Superior temporal gyrus (tissue), 1 donor: ENCODE results near the gene ITPKC.

ENCODE experiments used
- DNase-seq: peaks from one replicate; pipeline ENCODE4 v3.0.0-alpha.2; 2016; ENCODE audit errors: extremely low spot score

Gene ITPKC

DNA sequence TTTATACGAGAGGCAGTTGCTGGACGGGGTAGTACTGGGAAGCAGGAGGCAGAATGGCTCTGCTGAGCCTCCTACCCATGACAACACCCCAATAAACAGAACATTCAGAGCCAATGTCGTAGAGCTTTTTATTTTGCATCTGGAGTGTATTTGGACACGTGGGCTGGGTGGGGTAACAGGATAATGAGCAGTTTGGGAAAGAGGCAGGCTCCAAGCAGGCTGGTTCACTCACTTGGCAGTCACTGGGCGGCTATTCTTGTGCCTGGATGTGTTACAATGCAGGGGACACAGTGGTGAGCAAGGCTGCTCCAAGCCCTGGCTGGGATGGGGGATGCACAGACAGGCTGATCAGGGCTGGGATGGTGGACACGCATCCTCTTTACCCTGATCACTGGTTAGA lies 23.8 kb downstream of the ITPKC start:
- peak; percentile 70 for DNase-seq

DNA sequence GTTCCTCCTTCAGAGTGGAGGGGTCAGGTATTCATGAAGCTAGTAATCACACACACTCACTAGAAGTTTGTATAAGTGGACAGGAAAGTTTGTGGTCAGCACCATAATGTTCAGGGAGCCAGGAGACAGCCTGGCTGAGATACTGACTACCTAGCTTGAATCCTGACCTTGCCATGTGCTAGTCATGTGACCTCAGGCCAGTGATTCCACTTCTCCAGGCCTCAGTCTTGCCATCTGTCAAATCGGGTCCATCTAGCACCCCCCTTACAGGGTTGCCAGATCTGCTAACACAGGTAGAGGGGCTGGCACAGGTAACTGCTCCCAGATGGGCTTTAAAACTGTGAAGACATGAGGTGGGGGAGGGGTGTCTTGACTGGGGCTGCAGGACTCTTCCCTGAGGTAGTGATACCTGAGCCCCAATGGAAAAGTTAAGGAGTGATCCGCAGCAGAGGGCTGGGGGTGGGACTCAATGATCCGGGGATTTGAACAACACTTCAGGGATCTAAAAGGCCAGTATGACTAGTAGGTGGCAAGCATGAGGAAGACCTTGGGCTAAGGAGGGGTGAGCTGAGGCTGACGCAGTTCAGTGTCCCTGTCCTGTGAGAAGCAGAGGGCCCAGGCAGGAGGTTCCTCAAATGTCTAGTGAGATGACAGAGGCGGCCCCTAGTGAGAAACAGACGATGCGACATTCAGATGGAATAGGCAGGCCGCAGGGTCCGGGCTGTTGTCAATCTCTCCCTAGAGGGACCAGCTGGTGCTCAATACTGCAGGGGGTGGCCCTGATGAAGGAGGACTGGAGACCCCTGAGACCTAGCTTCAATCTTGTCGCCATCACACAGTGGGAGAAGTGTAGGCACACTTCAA lies 24.8 kb downstream of the ITPKC start:
- DNase-seq, result no peak

DNA sequence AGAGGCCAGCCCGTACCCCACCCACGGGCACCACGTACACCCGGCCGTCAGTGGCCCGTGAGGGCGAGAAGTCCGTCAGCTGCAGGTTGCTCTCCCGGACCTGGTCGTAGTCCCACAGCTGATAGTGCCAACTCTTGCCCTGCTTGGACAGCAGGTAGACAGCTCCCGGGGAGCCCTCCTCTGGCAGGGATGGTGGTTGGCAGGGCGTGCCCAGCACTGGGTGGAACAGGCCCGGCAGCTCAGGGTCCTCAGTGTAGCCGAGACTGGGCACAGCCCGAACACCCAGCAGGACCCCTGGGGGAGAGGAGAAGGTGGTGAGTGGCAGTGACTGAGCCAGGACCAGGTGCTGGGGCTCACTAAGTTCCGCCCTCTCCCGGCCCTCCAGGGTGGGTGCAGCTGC lies 25.6 kb downstream of the ITPKC start:
- DNase-seq, result no peak

DNA sequence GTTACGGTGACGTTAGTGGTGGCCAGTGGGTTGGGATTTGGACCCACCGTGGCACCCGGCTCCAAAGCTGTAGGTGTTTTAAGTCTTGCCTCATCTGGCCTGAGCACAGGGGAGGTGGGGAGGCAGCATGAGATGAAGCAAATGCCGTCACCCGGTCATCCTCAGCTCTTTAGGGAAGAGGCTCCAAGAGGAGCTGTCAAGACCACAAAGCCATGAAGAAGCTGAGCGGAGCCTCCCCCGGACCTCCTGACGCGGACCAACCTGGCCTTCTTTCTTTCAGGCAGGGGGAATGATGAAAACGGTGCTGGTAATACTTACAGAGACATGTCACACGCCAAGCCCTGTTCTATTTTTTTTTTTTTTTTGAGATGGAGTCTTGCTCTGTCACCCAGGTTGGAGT lies 26.0 kb downstream of the ITPKC start:
- DNase-seq, result no peak

DNA sequence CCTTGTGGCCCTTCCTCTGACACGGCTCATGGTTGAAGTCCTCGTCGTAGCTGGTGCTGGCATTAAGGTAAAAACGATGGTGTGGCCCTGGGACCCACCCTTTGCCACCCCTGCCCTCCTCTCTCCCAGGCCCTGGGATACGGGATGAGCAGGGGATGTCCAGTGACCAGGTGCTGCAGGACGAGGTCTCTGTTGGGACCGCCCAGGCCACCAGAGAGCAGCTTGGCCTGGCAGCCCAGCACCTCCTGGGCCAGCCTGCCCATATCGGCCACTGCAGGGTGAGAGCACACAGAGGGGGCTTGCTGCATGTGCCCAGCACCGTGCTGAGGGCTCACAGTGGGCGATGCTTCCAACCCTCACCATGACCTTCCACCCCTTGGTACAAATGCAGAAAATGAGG lies 27.0 kb downstream of the ITPKC start:
- DNase-seq, result no peak

DNA sequence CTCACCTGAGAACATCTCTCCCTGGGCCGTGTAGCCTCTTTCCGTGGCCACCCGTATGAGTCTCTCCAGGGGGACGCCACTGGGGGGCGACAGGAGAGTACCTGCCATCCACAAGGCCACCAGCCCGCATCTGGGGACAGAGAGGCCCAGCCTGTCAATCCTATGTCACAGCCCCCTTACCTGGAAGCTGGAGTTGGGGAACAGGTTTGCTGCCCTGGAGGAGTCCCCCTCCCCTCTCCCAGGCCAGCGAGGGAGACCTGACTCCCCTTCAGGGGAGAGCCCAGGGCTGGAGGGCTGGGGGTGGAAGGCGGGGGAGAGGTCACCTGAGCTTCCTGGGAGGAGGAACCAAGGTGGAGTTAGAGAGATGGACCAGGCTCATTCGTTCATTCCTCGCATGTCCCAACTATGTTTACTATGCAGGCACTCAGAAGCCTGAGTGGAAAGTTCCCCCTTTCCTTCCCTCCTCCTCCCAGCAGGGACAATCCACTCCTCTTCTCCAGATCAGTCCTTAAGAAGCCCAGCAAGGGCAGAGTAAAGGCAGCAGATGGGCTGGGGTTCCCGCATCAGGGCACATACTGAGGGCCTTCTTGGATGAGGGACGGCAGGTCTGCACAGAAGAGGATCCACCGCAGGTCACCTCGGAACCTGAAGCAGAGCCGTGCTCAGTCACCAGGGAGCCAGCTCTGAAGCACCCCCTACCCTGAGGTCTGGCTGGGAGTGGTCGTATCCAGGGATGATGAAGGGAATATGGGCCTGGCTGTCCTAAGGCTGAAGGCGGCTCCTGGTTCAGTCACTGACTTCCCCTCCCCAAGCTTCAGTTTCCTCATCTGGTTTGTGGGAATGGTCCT lies 27.9 kb downstream of the ITPKC start:
- no peak for DNase-seq

DNA sequence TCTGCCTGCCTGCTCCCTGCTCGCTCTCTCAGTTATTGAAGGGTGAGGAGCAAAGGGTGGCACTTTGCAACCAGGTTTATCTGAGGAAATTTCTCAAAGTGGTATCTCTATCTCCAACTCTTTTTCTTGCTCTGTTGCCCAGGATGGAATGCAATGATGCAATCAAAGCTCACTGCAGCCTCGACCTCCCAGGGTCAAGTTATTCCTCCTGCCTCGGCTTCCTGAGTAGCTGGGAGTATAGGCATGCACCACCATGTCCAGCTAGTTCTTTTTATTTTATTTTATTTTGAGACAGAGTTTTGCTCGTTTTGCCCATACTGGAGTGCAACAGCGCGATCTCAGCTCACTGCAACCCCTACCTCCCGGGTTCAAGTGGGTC lies 28.5 kb downstream of the ITPKC start:
- no peak for DNase-seq

DNA sequence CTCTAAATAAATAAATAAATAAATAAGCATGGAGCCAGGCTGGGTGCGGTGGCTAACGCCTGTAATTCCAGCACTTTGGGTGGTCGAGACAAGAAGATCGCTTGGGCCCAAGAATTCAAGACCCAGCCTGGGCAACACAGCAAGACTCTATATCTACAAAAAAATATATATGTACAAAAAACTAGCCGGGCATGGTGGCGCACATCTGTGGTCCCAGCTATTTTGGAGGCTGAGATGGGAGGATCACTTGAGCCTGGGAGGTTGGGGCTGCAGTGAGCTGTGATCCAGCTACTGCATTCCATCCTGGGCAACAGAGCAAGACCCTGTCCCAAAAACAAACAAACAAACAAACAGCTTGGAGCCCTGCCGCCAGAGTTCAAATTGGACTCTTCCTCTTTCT lies 30.6 kb downstream of the ITPKC start:
- no peak for DNase-seq

DNA sequence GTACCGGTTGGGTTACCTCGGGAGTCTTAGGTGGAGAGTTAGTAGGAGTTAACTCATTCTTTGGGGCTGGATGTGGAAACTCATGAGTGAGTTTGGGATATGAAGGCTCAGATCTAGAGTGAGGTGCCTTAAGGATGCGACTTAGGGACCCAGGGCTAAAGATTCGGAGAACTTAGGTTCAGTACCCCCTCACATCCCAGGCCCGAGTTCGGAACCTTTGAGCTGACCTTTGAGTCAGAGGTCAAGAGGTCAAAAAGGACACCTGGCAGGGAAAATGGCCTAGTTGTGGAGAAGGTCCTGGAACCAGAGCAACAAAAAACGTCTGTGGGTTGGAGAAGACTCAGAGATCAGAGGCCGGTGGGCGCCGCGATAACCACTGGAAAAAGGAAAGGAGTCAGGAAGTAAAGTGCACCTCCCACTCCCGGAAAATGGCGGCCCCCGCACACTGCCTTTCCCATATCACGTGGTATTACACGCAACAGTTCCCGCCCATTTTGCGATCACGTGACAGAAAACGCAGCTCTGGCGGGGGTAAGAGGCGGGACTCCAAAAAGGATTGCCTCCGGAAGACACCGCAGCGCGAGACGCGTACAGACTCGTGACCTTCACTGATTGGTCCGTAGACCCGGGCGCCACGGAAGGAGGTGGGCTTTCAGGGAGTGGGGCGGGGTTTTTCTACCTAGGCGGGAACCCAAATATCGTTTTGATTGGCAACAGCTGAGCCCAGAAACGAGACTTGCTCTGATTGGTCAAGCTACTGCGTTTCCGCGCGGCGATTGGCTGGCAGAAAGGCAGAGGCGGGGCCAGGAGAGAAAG lies 33.4 kb downstream of the ITPKC start, which contains the start of gene ACTMAP:
Gene ACTMAP (minus strand): TSS at position 420 of the 816 bp plus-strand sequence. CDS start 674 bp downstream, outside the sequence.
- peak; percentile 100 for DNase-seq

DNA sequence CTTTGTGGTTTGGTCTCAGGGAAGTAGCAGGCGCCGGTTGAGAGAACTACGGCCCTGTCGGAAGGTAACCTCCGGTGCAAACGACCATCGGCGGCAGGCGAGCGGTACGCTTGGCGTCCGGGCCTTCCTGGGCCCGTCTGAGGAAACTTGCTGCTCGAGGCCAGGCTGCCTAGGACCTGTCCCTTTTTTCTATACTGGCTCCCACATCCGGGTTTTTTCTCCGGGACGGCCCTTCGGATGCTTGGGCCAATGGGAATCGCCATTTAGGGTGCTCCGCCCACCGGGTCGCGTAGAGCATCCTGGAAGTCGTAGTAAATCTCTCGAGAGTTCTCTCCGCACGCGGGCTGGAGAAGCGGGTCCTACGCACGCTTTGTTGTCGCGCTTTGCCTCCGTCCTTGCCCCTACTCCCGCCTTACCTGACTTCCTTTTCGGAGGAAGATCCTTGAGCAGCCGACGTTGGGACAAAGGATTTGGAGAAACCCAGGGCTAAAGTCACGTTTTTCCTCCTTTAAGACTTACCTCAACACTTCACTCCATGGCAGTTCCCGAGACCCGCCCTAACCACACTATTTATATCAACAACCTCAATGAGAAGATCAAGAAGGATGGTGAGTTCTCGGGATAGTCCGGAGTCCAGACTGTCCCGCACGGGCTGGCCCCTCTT lies 34.1 kb downstream of the ITPKC start, which contains the start of gene SNRPA:
Gene SNRPA (plus strand): TSS at position 330 of the 664 bp plus-strand sequence. CDS start 206 bp downstream, at position 536.
- DNase-seq, result peak; percentile 99

DNA sequence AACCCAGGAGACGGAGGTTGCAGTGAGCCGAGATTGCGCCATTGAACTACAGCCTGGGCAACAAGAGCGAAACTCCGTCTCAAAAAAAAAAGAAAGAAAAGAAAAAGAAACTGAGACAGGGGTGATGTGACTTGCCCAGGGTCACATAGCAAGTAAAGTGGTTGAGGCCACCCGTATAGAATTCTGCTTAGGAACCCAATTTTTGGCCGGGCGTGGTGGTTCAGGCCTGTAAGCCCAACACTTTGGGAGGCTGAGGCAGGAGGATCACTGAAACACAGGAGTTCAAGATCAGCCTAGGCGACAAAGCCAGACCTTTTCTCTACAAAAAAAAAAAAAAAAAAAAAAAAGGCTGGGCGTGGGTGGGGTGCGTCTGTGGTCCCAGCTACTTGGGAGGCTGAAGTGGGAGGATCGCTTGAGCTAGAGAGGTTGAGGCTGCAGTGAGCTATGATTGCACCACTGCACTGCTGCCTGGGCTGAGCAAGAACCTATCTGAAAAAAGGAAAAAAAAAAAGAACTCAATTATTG lies 35.4 kb downstream of the ITPKC start:
- no peak for DNase-seq

DNA sequence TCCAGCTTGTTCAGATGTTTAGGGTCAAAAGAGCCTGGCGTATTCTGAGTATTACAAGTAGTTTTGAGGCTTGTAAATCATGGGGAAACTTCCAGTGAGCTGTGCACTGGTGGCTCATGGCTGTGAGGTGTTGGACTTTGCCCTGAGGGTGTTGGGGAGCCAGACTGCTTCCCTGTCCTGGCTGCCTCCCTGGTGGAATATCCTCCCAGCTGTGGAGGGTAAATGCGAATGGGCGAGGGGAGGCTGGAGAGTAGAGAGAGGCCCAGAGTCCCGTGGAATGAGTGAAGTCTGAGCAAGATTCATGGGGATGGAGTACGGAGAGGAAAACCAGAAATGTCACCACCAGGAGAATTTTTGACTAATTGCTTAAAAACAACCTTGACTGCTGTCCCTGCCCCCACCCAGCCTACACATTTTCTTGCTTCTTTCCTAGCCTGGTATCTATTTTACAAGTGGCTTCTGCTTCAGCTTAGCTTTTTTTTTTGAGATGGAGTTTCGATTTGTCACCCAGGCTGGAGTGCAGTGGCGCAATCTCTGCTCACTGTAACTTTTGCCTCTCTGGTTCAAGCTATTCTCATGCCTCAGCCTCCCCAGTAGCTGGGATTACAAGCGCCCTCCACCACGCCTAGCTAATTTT lies 37.8 kb downstream of the ITPKC start:
- no peak for DNase-seq

DNA sequence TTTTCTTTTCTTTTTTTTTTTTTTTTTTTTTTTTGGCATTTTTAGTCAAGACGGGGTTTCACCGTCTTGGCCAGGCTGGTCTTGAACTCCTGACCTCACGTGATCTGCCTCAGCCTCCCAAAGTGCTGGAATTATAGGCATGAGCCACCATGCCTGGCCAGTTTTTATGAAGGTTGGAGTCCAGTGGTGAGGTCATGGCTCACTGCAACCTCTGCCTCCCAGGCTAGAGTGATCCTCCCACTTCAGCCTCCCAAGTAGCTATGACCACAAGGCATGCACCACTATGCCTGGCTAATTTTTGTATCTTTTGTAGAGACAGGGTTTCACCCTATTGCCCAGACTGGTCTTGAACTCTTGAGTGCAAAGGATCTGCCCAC lies 38.3 kb downstream of the ITPKC start:
- no peak for DNase-seq

DNA sequence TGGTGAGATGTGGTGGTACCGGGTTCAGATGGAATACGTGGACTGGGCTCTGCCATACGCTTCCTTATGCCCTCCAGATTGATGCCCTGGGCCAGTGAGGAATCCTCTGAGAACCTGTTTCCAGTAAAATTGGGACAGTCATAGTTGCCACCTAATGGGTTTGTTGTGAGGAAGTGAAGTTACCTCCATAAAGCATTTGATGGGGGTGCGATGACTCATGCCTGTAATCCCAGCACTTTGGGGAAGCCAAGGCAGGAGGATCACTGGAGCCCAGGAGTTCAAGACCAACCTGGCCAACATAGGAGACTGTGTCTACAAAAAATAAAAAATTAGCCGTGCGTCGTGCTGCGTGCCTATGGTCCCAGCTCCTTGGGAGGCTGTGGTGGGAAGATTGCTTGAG lies 38.9 kb downstream of the ITPKC start:
- no peak for DNase-seq

DNA sequence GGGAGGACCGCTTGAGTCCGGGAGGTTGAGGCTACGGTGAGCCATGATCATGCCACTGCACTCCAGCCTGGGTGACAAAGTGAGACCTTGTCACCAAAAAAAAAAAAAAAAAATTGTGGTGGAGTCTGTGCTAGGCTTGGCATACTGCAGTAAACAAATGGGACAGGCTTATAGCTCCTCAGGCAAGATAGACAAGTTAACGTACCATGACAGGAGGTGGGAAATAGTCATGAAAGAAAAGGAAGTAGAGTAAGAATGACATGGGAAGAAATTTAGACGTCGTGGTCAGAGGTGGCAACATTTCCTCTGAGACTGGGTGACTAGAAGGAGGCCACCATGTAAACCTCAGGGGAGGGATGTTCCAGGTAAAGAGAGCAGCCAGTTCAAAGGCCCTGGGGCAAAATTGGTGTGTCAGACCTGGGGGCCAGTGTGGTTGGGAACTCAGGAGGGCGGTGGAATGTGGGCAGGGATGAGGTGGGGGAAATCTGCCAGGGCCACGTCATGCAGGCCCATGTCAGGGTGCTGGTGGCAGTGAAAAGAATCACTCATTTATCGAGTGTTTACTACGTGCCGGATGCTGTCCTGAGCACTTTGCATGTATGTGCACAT lies 39.7 kb downstream of the ITPKC start:
- DNase-seq, result no peak

DNA sequence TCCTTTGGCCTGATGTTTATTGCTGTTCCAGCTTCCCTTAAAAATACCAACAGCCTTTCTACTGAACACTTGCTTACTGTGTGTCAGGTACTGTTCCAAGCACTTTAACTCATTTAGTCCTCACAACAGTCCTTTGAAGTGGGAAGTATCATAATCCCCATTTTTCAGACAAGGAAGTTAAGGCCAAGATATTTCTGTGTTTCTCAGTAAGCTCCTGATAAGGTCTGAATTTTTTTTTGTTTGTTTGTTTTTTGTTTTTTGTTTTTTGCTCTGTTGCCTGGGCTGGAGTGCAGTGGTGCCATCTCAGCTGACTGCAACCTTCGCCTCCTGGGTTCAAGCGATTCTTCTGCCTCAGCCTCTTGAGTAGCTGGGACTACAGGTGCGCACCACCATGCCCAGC lies 41.6 kb downstream of the ITPKC start:
- no peak for DNase-seq

DNA sequence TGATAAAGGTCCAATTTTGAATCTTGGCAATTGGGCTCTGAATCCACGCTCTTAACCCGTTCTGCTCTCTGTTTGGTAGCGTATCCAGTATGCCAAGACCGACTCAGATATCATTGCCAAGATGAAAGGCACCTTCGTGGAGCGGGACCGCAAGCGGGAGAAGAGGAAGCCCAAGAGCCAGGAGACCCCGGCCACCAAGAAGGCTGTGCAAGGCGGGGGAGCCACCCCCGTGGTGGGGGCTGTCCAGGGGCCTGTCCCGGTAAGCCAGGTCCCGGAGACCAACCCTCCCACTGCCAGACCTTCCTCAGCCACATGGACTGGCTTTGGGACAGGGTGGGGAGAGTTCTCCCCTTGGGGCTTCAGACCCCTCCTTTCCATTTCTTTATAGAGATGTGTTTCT lies 42.4 kb downstream of the ITPKC start:
- no peak for DNase-seq

DNA sequence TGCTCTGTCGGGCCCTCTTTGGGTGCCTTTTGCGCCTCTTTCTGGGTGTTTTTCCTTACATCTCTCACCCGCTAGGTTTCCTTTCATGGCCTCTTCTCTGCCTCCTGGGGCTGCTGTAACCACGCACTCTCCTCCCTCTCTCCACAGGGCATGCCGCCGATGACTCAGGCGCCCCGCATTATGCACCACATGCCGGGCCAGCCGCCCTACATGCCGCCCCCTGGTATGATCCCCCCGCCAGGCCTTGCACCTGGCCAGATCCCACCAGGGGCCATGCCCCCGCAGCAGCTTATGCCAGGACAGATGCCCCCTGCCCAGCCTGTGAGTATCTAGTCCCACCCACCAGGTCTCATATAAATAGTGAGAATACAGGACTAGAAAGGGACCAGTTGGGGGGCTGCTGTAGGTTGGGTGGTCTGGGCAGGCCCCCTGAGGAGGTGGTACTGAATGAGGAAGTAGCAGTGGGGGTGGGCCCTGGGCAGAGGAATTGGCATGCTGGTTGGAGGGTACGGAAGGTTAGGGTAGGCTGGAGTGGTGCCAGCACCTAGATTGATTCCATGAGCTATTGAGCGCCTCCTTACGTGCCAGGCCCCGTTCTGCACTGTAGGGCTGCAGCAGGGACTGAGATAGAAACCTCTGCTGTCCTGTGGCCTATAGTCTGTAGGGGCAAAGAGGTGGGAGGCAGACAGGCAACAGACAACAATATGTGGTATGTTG lies 46.0 kb downstream of the ITPKC start:
- DNase-seq, result no peak

DNA sequence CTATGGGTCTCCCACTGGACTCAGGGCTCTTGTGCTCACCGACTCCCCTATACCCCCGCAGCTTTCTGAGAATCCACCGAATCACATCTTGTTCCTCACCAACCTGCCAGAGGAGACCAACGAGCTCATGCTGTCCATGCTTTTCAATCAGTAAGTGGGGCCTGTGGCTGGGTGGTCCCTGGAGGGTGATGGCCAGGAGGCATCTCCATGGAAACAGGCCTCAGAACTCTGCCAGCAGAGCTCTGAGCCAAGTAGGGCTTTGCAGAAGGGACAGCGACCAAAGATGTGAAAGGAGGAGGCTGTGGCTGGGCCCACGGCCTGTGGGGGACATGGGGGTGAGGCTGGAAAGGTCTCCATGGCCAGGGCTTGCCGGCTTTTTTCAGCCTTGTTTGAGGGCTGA lies 46.6 kb downstream of the ITPKC start:
- no peak for DNase-seq

DNA sequence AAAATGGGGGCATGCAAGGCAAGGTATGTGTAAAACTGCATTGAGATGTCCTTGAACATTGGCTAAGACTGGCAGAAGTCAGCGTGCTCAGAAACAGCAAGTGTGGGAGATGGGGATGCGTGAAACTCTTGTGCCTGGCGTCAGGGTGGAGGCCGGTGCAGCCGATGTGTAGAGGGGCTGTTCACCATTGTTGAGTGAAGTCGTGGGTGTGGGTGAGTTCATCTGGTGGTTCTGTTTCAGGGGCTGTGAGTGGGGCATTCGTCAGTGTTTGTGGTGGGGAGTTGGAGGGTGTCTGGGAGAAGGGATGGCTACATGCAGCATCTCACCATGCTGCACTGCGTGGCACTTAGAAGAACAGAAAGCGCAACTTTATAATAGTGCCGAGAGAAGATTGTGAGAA lies 47.1 kb downstream of the ITPKC start:
- no peak for DNase-seq
